Neural cell (in vitro differentiated cells): ENCODE results near the gene SV2A.

Experiments
- MXI1 ChIP-seq: fragments of 450-650 bp; conservative IDR thresholded peaks from 2 replicates; pipeline ENCODE4 v1.6.1; 2014; ENCODE audit warnings: antibody characterized with exemption, mild to moderate bottlenecking; ENCODE audit not compliant: poor library complexity, severe bottlenecking
- TAF1 ChIP-seq: IDR thresholded peaks from 2 replicates; pipeline ENCODE4 v1.6.1; 2012; ENCODE audit warnings: low read depth
- TF ChIP-seq, protein P1 (sequence below): fragments of 450-650 bp; IDR thresholded peaks from 2 replicates; pipeline ENCODE4 v1.5.1; 2014; ENCODE audit warnings: antibody characterized with exemption, mild to moderate bottlenecking, moderate library complexity; ENCODE audit not compliant: poor library complexity, severe bottlenecking

DNA sequence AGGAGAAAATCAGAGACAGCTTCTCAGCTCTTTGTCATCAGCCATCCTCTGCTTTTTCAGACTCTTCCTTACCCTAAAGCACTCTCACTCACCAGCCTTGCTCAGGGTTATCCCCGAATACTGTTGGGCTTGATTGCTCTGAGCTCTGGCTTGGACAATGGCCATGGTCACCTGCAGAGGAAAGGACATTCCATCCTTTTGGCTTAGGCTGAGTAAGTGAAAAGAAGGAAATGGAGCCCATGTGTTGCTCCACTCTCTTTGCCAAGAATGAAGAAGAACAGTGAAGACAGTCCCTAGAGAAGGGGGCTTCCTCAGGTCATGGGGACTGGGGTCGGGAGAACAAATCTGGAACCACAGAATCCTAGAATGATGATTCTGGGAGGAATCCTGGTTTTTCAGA, 16.7 kb upstream of the SV2A start:
- TF ChIP-seq MXI1 (no peak), TAF1 (no peak)
- TF ChIP-seq, protein P1, sequence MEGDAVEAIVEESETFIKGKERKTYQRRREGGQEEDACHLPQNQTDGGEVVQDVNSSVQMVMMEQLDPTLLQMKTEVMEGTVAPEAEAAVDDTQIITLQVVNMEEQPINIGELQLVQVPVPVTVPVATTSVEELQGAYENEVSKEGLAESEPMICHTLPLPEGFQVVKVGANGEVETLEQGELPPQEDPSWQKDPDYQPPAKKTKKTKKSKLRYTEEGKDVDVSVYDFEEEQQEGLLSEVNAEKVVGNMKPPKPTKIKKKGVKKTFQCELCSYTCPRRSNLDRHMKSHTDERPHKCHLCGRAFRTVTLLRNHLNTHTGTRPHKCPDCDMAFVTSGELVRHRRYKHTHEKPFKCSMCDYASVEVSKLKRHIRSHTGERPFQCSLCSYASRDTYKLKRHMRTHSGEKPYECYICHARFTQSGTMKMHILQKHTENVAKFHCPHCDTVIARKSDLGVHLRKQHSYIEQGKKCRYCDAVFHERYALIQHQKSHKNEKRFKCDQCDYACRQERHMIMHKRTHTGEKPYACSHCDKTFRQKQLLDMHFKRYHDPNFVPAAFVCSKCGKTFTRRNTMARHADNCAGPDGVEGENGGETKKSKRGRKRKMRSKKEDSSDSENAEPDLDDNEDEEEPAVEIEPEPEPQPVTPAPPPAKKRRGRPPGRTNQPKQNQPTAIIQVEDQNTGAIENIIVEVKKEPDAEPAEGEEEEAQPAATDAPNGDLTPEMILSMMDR: no peak
